MCF 10A (cell line): Measurements from ENCODE around the gene NR1D2. TPM values are rescaled to one million over a fixed set of nuclear protein-coding genes. Genes with fewer than 3 reads are reported as not detected.

Experiments used
- BruUV-seq: library from RNA; stranded (reverse); fragments of 400-500 nt; replicated peaks from 2 replicates; lab custom pipeline; 2021; lab: Mats Ljungman, UMichigan
- CTCF ChIA-PET: fragments of 300-600 bp; sonication (Branson Sonifier 250); formaldehyde crosslinking; extraction: SDS; loops from one replicate; lab custom pipeline; 2021; ENCODE audit warnings: antibody characterized with exemption, inconsistent platforms; lab: Yijun Ruan, JAX
- POLR2A ChIA-PET: fragments of 300-600, 350-650 bp; sonication (Branson Sonifier 250); formaldehyde crosslinking; extraction: SDS; loops from one replicate; lab custom pipeline; 2020; ENCODE audit warnings: antibody characterized with exemption, inconsistent platforms; lab: Yijun Ruan, JAX
- DNase-seq: peaks from one replicate; pipeline ENCODE4 v3.0.0-alpha.2; 2018; ENCODE audit not compliant: unreplicated experiment
- H3K27ac Mint-ChIP-seq: one replicate; pipeline ENCODE4 v1.8.0; 2022; ENCODE audit warnings: mild to moderate bottlenecking, low read depth, mixed read lengths; ENCODE audit not compliant: unreplicated experiment
- H3K27me3 Mint-ChIP-seq: one replicate; pipeline ENCODE4 v1.8.0; 2022; ENCODE audit warnings: mixed read lengths; ENCODE audit not compliant: insufficient read depth, unreplicated experiment
- H3K36me3 Mint-ChIP-seq: one replicate; pipeline ENCODE4 v1.8.0; 2022; ENCODE audit warnings: mild to moderate bottlenecking, moderate library complexity, mixed read lengths; ENCODE audit not compliant: insufficient read depth, unreplicated experiment
- H3K4me1 Mint-ChIP-seq: one replicate; pipeline ENCODE4 v1.8.0; 2022; ENCODE audit warnings: mixed read lengths; ENCODE audit not compliant: insufficient read depth, unreplicated experiment
- H3K4me3 Mint-ChIP-seq: one replicate; pipeline ENCODE4 v1.8.0; 2022; ENCODE audit warnings: mild to moderate bottlenecking, moderate library complexity, mixed read lengths; ENCODE audit not compliant: unreplicated experiment
- H3K9me3 Mint-ChIP-seq: one replicate; pipeline ENCODE4 v1.8.0; 2022; ENCODE audit warnings: mixed read lengths; ENCODE audit not compliant: unreplicated experiment
- CTCF ChIP-seq: fragments of 200-600 bp; IDR thresholded peaks from one replicate; pipeline ENCODE4 v1.8.0; 2022; ENCODE audit warnings: antibody characterized with exemption, mild to moderate bottlenecking; ENCODE audit not compliant: unreplicated experiment
- intact Hi-C: fragments of 100-400 bp; cut with micrococcal nuclease; formaldehyde crosslinking; loops from 2 replicates; pipeline ENCODE4 v1.14.1; 2022
- total RNA-seq: library from RNA; stranded (reverse); gene quantifications from 2 replicates; pipeline ENCODE4 v1.2.3, GENCODE V29; 2022

Gene NR1D2
- total RNA-seq, 1 experiment from 2014 or later = 19.4 TPM

- BruUV-seq = no TSS peak
- intact Hi-C loops = no loop called here
- Mint-ChIP-seq H3K9me3 (no peaks in the 10 kb centered on the region), H3K4me3 (no peak overlapping the region), H3K36me3 (peaks cover 19% of the 10 kb centered on the region), H3K4me1 (no peaks in the 10 kb centered on the region), H3K27me3 (no peaks in the 10 kb centered on the region), H3K27ac (peak overlapping the region; percentile 66)
- no peak for TF ChIP-seq CTCF
- ChIA-PET POLR2A (interaction anchor here (0.6 to 1.3 kb wide), 4 partner anchors 10 to 117 kb away, joined by 3 to 4 read pairs (median 4); no protein-coding TSS in a partner anchor), CTCF (interaction anchor here (0.6 to 1.3 kb wide), 5 partner anchors 10 to 261 kb away, joined by 3 to 6 read pairs (median 3); no protein-coding TSS in a partner anchor)
- DNase-seq = peak; percentile 63
These were observed 36.0 kb downstream of the NR1D2 start for GRCh38 chr3:23981136-23981535.

DNA sequence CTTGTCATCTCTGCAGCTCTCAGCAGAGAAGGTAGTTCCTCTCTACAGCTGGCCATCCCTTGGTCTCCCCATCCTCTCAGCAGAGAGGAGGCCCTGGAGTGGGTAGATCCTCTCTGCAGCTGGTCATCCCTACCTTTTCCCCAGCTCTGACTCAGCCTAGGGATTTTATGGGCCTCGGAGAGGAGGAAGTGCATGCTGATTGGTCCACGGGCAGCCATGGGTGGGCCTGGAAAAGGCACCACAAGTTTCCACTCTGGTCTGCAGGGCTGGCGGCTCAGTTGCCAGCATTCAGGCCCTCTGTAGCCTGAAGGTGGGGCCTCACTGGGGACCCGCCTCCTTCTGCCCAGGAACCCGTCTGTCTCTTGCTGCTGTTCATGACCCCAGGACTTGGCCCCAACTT is 36.9 kb downstream of the NR1D2 start:
- ChIA-PET POLR2A (no interaction called here), CTCF (interaction anchor here (1.3 to 1.5 kb wide), 2 partner anchors 9 to 16 kb away, joined by 4 to 6 read pairs; no protein-coding TSS in a partner anchor)
- Mint-ChIP-seq H3K36me3 (peaks cover 15% of the 10 kb centered on the region), H3K4me3 (no peak overlapping the region), H3K27me3 (no peaks in the 10 kb centered on the region), H3K9me3 (no peaks in the 10 kb centered on the region), H3K27ac (no peak overlapping the region), H3K4me1 (no peaks in the 10 kb centered on the region)
- intact Hi-C loops = no loop called here
- no peak for DNase-seq
- no TSS peak for BruUV-seq
- TF ChIP-seq CTCF = no peak

DNA sequence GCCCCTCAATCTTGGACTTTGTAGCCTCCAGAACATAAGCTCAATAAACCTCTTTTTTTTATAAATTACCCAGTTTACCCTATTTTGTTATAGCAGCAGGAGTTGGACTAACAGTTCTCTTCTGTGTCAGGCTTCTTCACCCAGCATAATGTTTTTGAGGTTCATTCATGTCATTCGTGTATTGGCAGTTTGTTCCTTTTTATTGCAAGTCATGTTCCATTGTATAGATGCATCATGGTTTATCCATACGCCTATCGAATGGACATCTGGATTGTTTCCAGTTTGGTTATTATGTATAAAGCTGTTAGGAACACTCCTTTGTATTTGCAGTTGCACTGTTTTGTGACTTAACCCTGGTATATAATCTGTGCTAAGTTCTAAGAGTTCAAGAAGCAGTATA is 39.8 kb downstream of the NR1D2 start:
- no peak for DNase-seq
- CTCF ChIA-PET = interaction anchor here (0.5 kb wide), 2 partner anchors 433 to 624 kb away, joined by 3 to 4 read pairs; no protein-coding TSS in a partner anchor
- Mint-ChIP-seq H3K27ac (no peak overlapping the region), H3K27me3 (no peaks in the 10 kb centered on the region), H3K9me3 (no peaks in the 10 kb centered on the region), H3K4me3 (no peak overlapping the region), H3K4me1 (no peaks in the 10 kb centered on the region), H3K36me3 (peaks cover 9% of the 10 kb centered on the region)
- no peak for TF ChIP-seq CTCF
- no TSS peak for BruUV-seq
- intact Hi-C loops = no loop called here
- POLR2A ChIA-PET = no interaction called here

- ChIA-PET CTCF (interaction anchor here (2.4 kb wide), 1 partner anchor 14 kb away, joined by 9 read pairs; no protein-coding TSS in a partner anchor), POLR2A (no interaction called here)
- no peak overlapping the region for H3K4me3 Mint-ChIP-seq
- H3K27ac Mint-ChIP-seq = no peak overlapping the region
- intact Hi-C loops = no loop called here
- TF ChIP-seq CTCF = no peak
- H3K9me3 Mint-ChIP-seq = no peaks in the 10 kb centered on the region
- H3K4me1 Mint-ChIP-seq = no peaks in the 10 kb centered on the region
- DNase-seq = no peak
- BruUV-seq = no TSS peak
- peaks cover 6% of the 10 kb centered on the region for H3K36me3 Mint-ChIP-seq
- no peaks in the 10 kb centered on the region for H3K27me3 Mint-ChIP-seq
These were observed 40.9 kb downstream of the NR1D2 start for GRCh38 chr3:23985747-23986544.
